ENCODE data around the gene NHLRC2. TPM values are rescaled to one million over a fixed set of nuclear protein-coding genes. Genes with fewer than 3 reads are reported as not detected.
"Not testable (repeated sequence)": the region's sequence is repeated elsewhere in the genome, so short reads cannot be mapped to it uniquely, and the experiment has no call there.

Gene NHLRC2
- total RNA-seq, 2 experiments from 2014 or later, result 20.1 to 22.3 TPM

GRCh38 chr10:113928830-113929229, 74.4 kb downstream of the NHLRC2 start:
- ChIA-PET POLR2A (no interaction called here), CTCF (no interaction called here)
- H3K9me3 Mint-ChIP-seq (ENCODE audit: low read depth), result peaks cover 4% of the 10 kb centered on the region

GRCh38 chr10:113929522-113929921, 75.1 kb downstream of the NHLRC2 start:
- ChIA-PET CTCF (no interaction called here), POLR2A (interaction anchor here (0.7 kb wide), 1 partner anchor 43 kb away, joined by 3 read pairs; no protein-coding TSS in a partner anchor)
- Mint-ChIP-seq H3K4me3 (no peak overlapping the region), H3K9me3 (ENCODE audit: low read depth) (peaks cover 4% of the 10 kb centered on the region), H3K36me3 (ENCODE audit: low read depth) (no peaks in the 10 kb centered on the region), H3K27ac (no peak overlapping the region), H3K27me3 (peaks cover 10% of the 10 kb centered on the region), H3K4me1 (no peaks in the 10 kb centered on the region)
- ATAC-seq, result no peak
- no peak for DNase-seq
- intact Hi-C loops (cut with DNase I, micrococcal nuclease), result no loop called here

More at GRCh38 chr10:113928830-113929229, 74.4 kb downstream of the NHLRC2 start:
- peaks cover 10% of the 10 kb centered on the region for H3K27me3 Mint-ChIP-seq
- no peak for DNase-seq
- H3K4me3 Mint-ChIP-seq, result no peak overlapping the region
- intact Hi-C loops (cut with DNase I, micrococcal nuclease), result no loop called here
- no peak for ATAC-seq
- H3K4me1 Mint-ChIP-seq, result no peaks in the 10 kb centered on the region
- no peak overlapping the region for H3K27ac Mint-ChIP-seq
- no peaks in the 10 kb centered on the region for H3K36me3 Mint-ChIP-seq (ENCODE audit: low read depth)

DNA sequence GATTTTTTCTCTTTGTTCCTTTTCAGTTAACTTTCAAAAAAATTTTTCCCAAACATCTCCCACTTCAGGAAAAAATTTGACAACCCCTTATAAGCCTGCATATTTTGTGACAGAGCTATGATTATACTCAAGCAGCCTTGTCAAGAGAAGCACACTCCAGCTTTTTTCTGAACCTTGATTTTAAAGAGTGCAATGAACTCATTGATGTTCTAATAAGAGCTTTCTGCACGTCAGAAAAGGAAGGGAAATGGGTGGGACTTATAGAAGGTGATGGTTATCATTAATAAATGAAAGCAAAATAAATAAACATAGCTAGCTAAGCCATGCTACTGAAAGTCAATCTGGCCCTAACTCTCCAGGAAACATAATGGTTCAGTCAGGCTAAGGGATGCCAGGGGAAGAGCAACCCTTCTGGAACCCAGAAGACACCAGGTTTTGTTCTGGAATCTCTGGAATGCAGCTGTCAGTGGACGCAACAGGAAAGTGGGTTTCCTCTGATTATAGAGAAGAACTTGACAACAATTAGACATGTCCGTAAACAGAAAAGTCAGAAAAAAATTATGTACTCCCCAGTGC, 76.1 kb downstream of the NHLRC2 start:
- ATAC-seq (no peak), DNase-seq (no peak)
- no peaks in the 10 kb centered on the region for H3K4me1 Mint-ChIP-seq
- intact Hi-C loops (cut with DNase I, micrococcal nuclease), result no loop called here
- H3K9me3 Mint-ChIP-seq (ENCODE audit: low read depth), result no peaks in the 10 kb centered on the region
- H3K36me3 Mint-ChIP-seq (ENCODE audit: low read depth), result no peaks in the 10 kb centered on the region
- no peak overlapping the region for H3K4me3 Mint-ChIP-seq
- no peak overlapping the region for H3K27ac Mint-ChIP-seq
- peaks cover 6% of the 10 kb centered on the region for H3K27me3 Mint-ChIP-seq
- POLR2A ChIA-PET, result no interaction called here
- CTCF ChIA-PET, result interaction anchor here (0.6 kb wide), 1 partner anchor 101 kb away, joined by 3 read pairs; no protein-coding TSS in a partner anchor

- Mint-ChIP-seq H3K27ac (no peak overlapping the region), H3K9me3 (ENCODE audit: low read depth) (no peaks in the 10 kb centered on the region), H3K4me1 (no peaks in the 10 kb centered on the region), H3K36me3 (ENCODE audit: low read depth) (no peaks in the 10 kb centered on the region), H3K4me3 (no peak overlapping the region), H3K27me3 (no peaks in the 10 kb centered on the region)
- ATAC-seq, result no peak
- intact Hi-C loops (cut with DNase I, micrococcal nuclease), result no loop called here
- ChIA-PET CTCF (interaction anchor here (1.0 to 1.1 kb wide), 2 partner anchors 12 to 21 kb away, joined by 3 read pairs; no protein-coding TSS in a partner anchor), POLR2A (no interaction called here)
- no peak for DNase-seq
Observed at GRCh38 chr10:113932854-113933253, 78.4 kb downstream of the NHLRC2 start.

DNA sequence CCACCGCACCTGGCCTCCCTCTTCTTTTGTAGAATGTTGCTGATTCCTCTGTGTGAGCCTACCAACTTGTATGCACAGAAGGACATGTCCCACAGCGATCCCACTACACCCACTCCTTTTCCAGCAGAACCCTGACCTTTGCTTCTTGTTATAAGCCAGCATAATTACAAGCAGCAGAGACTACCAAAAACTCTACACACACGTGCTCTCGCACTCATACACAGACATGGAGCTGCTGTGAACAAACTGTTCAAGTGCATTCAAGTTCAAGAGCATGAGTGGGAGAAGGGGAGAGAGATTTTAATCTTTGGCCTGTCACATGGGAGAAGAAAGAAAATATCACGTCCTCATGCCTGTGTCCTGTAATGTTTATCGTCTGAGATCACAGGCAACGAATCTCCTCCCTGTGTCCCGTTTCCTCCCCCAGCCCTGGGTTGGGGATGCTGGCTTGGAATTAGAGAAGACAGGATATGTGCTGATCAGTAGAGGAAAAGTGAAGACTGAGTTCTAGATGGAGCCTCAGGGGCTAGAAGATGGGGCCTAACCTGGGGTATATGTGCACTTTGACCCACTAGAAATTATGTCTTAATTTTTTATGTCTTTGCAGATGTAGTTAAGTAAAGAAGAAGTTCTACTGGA, 79.6 kb downstream of the NHLRC2 start:
- Mint-ChIP-seq H3K27me3 (no peaks in the 10 kb centered on the region), H3K9me3 (ENCODE audit: low read depth) (no peaks in the 10 kb centered on the region), H3K36me3 (ENCODE audit: low read depth) (no peaks in the 10 kb centered on the region), H3K4me3 (no peak overlapping the region), H3K4me1 (no peaks in the 10 kb centered on the region), H3K27ac (no peak overlapping the region)
- ATAC-seq (no peak), DNase-seq (no peak)
- intact Hi-C loops (cut with DNase I, micrococcal nuclease), result no loop called here
- CTCF ChIA-PET, result no interaction called here
- POLR2A ChIA-PET, result no interaction called here

GRCh38 chr10:113937258-113937657, 82.8 kb downstream of the NHLRC2 start:
- Mint-ChIP-seq H3K4me1 (no peaks in the 10 kb centered on the region), H3K9me3 (ENCODE audit: low read depth) (no peaks in the 10 kb centered on the region), H3K36me3 (ENCODE audit: low read depth) (no peaks in the 10 kb centered on the region), H3K4me3 (no peak overlapping the region), H3K27me3 (peaks cover 2% of the 10 kb centered on the region), H3K27ac (no peak overlapping the region)
- CTCF ChIA-PET, result no interaction called here
- DNase-seq (no peak), ATAC-seq (no peak)
- intact Hi-C loops (cut with DNase I, micrococcal nuclease), result no loop called here
- POLR2A ChIA-PET, result no interaction called here

- Mint-ChIP-seq H3K36me3 (ENCODE audit: low read depth) (no peaks in the 10 kb centered on the region), H3K4me3 (no peak overlapping the region), H3K27ac (no peak overlapping the region), H3K4me1 (no peaks in the 10 kb centered on the region), H3K27me3 (peaks cover 2% of the 10 kb centered on the region), H3K9me3 (ENCODE audit: low read depth) (no peaks in the 10 kb centered on the region)
- no peak for ATAC-seq
- CTCF ChIA-PET, result no interaction called here
- intact Hi-C loops (cut with DNase I, micrococcal nuclease), result no loop called here
- no peak for DNase-seq
- POLR2A ChIA-PET, result no interaction called here
Observed at GRCh38 chr10:113937756-113938155, 83.3 kb downstream of the NHLRC2 start.

DNA sequence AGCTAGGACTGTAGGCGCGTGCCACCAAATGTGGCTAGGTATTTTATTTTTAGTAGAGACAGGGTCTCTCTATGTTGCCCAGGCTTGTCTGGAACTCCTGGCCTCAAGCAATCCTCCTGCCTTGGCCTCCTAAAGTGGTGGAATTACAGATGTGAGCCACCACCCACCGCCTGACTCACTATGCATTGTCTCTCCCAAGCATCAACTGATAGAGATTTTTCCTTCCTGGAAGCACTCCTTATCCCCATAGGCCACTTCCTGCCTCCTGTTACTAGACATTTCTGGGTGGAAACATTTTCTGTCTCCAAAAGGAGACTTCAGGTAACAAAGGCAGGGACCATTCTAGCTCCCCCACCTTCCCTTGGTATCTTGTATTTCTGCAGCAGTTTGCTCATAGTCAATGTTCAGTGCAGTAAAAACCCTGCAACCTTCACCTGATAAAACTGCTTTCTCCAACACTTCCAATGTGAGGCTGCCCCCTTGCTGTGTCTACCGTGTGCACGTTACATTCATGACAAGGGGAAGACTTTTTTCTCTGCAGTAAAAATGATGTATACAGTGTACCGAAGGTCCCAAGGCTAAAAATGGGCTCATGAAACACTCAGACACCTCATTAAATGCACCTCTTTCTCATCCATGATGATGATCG, 84.9 kb downstream of the NHLRC2 start:
- Mint-ChIP-seq H3K9me3 (ENCODE audit: low read depth) (no peaks in the 10 kb centered on the region), H3K27me3 (peaks cover 2% of the 10 kb centered on the region), H3K4me3 (no peak overlapping the region), H3K36me3 (ENCODE audit: low read depth) (no peaks in the 10 kb centered on the region), H3K27ac (no peak overlapping the region), H3K4me1 (no peaks in the 10 kb centered on the region)
- DNase-seq (no peak), ATAC-seq (no peak)
- ChIA-PET CTCF (no interaction called here), POLR2A (no interaction called here)
- intact Hi-C loops (cut with DNase I, micrococcal nuclease), result no loop called here

GRCh38 chr10:113941140-113941539, 86.7 kb downstream of the NHLRC2 start:
- H3K27me3 Mint-ChIP-seq, result peaks cover 2% of the 10 kb centered on the region
- ATAC-seq (no peak), DNase-seq (no peak)
- POLR2A ChIA-PET, result no interaction called here
- CTCF ChIA-PET, result no interaction called here
- H3K27ac Mint-ChIP-seq, result no peak overlapping the region
- H3K4me1 Mint-ChIP-seq, result no peaks in the 10 kb centered on the region
- H3K9me3 Mint-ChIP-seq (ENCODE audit: low read depth), result no peaks in the 10 kb centered on the region
- intact Hi-C loops (cut with DNase I, micrococcal nuclease), result no loop called here
- H3K36me3 Mint-ChIP-seq (ENCODE audit: low read depth), result no peaks in the 10 kb centered on the region
- H3K4me3 Mint-ChIP-seq, result no peak overlapping the region

- H3K27ac Mint-ChIP-seq; H3K36me3 Mint-ChIP-seq (ENCODE audit: low read depth); H3K27me3 Mint-ChIP-seq; H3K4me3 Mint-ChIP-seq; CTCF ChIA-PET; intact Hi-C loops (cut with DNase I, micrococcal nuclease); ATAC-seq; H3K9me3 Mint-ChIP-seq (ENCODE audit: low read depth); H3K4me1 Mint-ChIP-seq; POLR2A ChIA-PET; DNase-seq: not testable (repeated sequence)
Observed at GRCh38 chr10:113943196-113943595, 88.7 kb downstream of the NHLRC2 start.

- intact Hi-C loops (cut with DNase I, micrococcal nuclease), result no loop called here
Observed at GRCh38 chr10:113945075-113945686, 90.7 kb downstream of the NHLRC2 start.

DNA sequence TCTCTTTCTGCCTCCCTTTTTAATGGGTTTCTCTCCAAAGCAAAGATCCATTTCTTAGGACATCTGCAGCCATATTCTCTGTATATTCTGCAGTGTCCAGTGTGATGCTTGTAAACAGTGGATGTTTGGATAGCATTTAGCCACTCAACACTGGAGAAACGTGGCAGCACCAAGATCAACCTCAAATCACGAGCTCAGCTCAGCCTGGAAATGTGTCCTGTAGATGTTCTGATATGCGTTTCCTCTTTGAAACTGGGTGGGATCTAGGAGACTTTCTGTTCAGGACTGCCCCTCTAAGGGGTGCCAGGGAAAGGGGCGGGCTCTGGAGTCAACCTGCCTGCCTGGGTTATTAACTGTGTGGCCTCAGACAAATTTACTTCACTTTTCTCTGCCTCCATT, 91.2 kb downstream of the NHLRC2 start:
- DNase-seq (no peak), ATAC-seq (no peak)
- Mint-ChIP-seq H3K27ac (no peak overlapping the region), H3K27me3 (peaks cover 2% of the 10 kb centered on the region), H3K9me3 (ENCODE audit: low read depth) (no peaks in the 10 kb centered on the region), H3K36me3 (ENCODE audit: low read depth) (no peaks in the 10 kb centered on the region), H3K4me3 (no peak overlapping the region), H3K4me1 (no peaks in the 10 kb centered on the region)
- ChIA-PET POLR2A (no interaction called here), CTCF (interaction anchor here (0.9 kb wide), 1 partner anchor 16 kb away, joined by 4 read pairs; no protein-coding TSS in a partner anchor)
- intact Hi-C loops (cut with DNase I, micrococcal nuclease), result no loop called here

More at GRCh38 chr10:113945075-113945686, 90.7 kb downstream of the NHLRC2 start:
- no peak for ATAC-seq
- no peak overlapping the region for H3K4me3 Mint-ChIP-seq
- no peak overlapping the region for H3K27ac Mint-ChIP-seq
- CTCF ChIA-PET, result interaction anchor here (0.9 to 1.5 kb wide), 2 partner anchors 9 to 17 kb away, joined by 4 read pairs; no protein-coding TSS in a partner anchor
- no peaks in the 10 kb centered on the region for H3K9me3 Mint-ChIP-seq (ENCODE audit: low read depth)
- no peaks in the 10 kb centered on the region for H3K4me1 Mint-ChIP-seq
- POLR2A ChIA-PET, result no interaction called here
- peaks cover 2% of the 10 kb centered on the region for H3K27me3 Mint-ChIP-seq
- no peaks in the 10 kb centered on the region for H3K36me3 Mint-ChIP-seq (ENCODE audit: low read depth)
- no peak for DNase-seq
